Effector CD4-positive, alpha-beta T cell (primary cell): ENCODE data around the gene AGBL1.
"Not testable (repeated sequence)": the region's sequence is repeated elsewhere in the genome, so short reads cannot be mapped to it uniquely, and the experiment has no call there.

ENCODE experiments used
- DNase-seq: peaks from one replicate; pipeline ENCODE4 v3.0.0-alpha.2; 2020

AGBL1 gene

GRCh38 chr15:87032295-87032694 lies 952.6 kb downstream of the AGBL1 start:
- DNase-seq = no peak

GRCh38 chr15:87033056-87033455 lies 953.4 kb downstream of the AGBL1 start:
- DNase-seq = no peak

- no peak for DNase-seq
These were observed 955.2 kb downstream of the AGBL1 start for GRCh38 chr15:87034886-87035285.

DNA sequence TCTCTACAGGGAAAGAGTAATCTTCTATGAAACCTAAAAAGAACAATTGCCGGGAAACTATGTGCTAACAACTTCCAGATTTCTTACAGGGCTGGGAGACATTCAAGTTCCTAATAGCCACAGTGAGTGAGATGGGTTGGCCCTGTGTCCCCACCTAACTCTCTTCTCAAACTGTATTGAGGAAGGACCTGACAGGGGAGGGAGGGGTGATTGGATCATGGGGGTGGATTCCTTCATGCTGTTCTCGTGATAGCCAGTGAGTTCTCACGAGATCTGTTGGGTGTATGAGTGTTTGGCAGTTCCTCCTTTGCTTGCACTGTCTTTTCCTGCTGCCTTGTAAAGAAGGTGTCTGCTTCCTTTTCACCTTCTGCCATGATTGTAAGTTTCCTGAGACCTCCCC lies 958.7 kb downstream of the AGBL1 start:
- DNase-seq = no peak

GRCh38 chr15:87042619-87043018 lies 962.9 kb downstream of the AGBL1 start:
- not testable (repeated sequence) for DNase-seq

- no peak for DNase-seq
These were observed 966.1 kb downstream of the AGBL1 start for GRCh38 chr15:87045746-87046145.

DNA sequence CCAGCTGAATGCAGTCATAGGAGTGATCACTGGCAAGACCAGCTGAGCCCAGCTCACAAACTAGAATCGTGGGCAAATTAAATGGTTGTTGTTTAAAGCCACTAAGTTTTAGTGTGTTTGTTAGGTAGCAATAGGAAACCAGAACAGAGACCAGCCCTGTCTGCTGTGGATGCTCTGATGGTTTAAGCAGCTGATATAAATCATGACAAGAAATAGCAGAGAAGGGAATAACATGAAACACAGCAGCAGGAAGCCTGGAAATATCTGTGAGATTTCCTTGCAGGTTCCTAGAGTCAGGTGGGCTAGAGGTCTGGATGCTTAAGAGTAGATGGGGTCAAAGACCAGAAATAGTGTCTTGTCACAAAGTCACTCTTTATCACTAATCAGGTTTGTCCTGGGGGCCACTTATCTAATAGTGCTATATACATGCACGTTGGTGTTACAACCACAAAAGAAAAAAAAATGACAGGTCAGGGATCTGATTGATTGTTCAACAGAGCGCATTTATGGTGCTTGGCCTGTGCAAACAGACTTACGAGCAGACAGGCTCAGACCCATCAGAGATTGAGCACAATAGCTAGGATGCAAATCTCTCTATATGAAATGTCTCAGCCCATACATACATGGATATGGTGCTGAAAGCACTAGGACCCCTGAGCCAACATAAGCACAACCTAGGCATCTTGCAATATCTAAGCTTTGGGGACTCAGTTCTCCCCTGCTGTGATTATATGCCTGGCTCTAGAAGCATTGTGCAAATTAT lies 967.7 kb downstream of the AGBL1 start:
- DNase-seq = no peak
